Hematopoietic multipotent progenitor cell treated with erythropoietin and hydrocortisone succinate and interleukin-3 and kit ligand, for 4 days (in vitro differentiated cells): ENCODE data around the gene FMNL3.
"Not testable (repeated sequence)": the region's sequence is repeated elsewhere in the genome, so short reads cannot be mapped to it uniquely, and the experiment has no call there.

Source experiments
- DNase-seq: peaks from one replicate; pipeline ENCODE4 v3.0.0-alpha.2; 2015

FMNL3 gene

DNA sequence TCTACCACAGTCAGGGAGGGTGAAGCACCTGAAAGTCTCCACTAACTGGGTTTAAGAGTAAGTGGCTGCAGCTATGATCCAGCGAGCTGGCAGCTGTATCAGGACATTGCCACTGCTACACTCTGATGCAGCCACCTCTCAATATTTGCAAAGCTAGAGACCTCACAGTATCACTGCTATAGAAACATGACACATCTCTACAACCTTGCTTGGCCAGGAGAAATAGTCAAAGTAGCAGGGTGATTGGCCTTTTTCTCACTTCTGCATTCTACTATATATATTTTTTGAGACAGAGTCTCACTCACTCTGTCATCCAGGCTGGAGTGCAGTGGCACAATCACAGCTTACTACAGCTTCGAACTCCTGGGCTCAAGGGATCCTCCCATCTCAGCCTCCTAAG, 9.3 kb upstream of the FMNL3 start:
- no peak for DNase-seq

DNA sequence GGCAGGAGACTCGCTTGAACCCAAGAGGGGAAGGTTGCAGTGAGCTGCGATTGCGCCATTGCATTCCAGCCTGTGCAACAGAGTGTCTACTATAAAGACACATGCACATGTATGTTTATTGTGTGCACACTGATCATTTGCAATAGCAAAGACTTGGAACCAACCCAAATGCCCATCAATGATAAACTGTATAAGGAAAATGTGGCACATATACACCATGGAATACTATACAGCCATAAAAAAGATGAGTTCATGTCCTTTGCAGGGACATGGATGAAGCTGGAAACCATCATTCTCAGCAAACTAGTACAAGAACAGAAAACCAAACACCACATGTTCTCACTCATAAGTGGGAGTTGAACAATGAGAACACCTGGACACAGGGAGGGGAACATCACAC, 6.7 kb upstream of the FMNL3 start:
- DNase-seq = not testable (repeated sequence)

DNA sequence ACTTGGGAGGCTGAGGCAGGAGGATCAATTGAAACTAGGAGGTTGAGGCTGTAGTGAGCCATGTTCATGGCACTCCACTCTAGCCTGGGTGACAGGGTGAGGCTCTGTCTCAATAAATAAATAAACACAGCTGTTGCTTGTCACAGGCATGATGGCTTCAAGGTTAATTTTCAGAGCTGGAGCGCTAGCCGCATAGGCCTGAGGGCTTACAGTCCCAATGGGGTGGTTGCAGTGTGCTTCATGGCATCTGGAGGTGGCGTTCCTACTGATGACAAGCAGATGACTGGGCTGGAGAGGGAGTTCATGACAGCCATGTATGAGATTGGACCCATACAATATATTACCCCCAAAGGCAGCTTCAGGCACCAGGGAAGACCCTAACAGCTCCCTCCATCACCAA, 1.6 kb upstream of the FMNL3 start:
- no peak for DNase-seq

DNA sequence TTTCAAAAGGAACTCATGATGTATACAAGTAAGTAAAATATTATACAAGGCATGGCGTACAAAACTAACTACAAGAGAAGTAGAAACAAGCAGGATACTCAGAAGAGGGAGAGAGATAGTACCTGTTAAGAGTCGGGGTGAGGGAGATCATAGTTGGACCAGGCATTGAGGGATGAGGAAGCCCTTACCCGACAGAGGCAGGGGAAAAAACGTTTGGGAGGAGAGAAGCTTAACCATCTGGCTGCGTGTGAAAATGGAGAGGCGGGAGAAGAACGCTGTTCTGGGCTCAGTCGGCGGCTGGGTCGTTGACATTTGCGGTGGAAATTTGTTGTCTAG, 575 bp upstream of the FMNL3 start:
- DNase-seq = no peak

DNA sequence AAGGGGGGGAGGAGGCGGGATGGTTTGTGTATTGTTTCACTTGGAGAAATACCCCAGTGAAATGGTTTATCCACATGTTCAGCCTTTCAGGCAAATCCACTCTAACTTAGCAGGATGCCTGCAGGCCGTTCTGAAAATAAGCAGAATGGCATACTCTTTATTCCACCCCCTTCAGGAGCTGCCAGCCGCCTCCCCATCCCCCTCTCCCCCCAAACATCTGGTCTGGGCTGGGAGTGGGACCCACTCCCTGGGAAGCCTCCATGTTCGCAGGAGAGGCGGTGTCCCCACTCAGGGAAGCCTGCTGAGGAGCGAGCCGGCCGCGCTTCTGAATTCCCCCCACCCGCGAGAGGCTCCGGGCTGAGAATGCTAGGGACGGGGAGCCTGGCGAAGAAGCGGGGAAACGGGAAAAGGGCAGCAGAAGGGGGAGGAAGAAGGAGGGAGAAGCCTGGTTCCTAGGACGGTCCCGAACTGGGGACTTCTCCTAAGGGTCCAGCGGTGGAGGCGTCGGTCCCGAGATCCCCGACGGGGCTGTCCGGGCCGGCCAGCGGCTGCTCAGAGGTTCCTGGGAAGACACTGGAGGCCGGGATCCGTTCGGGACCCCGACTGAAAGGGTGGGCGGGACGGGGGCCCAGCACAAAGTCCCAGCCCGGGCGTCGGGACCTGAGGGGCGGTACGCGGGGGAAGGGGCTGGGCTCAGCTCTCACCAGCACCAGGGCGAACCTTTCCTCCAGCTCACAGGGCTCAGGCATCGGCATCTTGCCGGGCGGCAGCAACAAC, 666 bp downstream of the FMNL3 start:
- DNase-seq = no peak

DNA sequence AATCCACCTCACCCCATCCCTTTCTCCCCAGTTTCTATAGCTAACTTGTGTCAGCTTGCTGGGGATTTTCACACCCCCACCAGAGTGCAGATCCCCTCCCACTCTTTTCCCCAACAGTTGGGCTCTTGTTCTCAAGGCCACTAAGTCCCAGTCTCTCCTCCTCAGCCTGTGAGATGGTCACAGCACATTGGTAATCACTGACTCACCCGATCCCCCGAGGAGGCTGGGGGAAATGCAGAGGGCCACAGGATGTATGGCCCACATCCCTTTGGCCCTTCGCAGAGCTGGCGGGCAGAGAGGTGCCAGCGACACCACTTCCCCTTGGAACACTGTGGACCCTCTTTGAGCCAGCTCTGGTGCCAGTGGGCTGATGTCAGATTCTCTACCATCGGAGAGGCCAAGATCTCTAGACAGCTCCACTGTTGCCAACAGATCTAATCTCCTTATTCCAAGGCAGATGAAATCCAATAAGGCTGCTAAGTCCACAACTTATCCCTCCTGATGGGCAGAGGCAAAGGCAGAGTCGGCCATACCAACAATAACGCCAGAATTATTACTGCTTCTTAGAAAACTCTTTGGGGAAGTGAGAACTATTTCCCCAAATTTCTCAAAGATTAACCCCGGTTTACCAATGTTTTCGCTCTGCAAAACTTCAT, 1.6 kb downstream of the FMNL3 start:
- peak; percentile 56 for DNase-seq

DNA sequence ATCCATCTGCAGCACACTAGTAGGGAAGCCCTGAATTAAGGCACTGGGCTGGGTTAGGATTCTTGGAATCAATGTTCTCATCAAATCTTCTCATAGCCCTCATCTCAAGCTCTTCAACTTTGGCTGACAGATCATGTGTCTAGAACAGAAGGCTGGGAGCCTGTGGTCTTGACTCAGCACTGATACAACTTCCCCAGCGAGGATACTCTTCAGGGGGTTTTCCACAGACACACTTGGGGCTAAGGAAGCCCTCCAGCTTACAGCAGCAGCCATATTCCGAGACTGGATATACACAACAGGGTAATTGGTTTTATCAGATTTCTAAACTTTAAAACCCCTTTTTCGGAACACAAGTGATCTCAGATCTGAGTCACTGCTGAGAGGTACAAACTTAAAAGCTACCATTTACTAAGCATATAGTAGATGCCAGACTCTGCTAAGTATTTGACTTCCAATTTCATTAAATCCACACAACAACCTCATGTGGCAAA, 3.5 kb downstream of the FMNL3 start:
- DNase-seq = peak; percentile 68

DNA sequence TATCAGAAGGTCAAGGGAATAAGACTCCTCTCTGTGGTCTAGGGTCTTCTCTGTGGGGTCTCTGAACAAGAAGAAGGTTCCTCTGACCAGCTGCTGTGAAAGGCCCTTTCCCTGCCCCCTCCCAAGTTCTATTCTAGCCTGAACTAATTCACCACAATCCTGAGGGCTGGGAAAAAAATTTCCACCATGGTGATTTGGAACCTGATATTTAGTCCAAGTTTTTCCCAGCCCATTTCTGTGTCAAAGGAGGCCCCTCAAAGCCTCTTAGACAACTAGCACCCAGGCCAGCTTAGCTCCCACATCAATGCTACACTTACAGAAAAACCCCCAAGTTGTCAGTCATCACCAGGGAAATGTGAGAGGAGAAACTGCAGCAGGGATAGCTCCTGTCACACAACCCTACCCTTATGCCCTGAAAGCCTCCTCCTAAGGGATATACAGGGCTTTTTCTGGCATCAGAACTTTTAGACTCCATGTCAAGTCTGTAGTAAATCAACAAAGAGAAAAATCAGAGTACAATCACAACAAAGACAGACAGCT, 4.5 kb downstream of the FMNL3 start:
- no peak for DNase-seq

DNA sequence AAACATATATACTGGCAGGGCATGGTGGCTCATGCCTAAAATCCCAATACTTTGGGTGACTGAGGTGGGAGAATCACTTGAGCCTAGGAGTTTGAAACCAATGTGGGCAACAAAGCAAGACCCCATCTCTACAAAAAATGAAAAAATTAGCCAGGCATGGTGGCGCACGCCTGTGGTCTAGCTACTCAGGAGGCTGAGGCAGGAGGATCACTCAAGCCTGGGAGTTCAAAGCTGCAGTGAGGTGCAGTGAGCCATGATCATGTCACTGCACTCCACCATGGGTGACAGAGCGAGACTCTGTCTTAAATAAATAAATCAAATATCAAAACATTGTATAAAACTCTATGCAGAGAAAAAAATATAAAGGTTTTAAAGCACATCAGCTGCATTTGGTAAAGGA, 5.2 kb downstream of the FMNL3 start:
- no peak for DNase-seq

DNA sequence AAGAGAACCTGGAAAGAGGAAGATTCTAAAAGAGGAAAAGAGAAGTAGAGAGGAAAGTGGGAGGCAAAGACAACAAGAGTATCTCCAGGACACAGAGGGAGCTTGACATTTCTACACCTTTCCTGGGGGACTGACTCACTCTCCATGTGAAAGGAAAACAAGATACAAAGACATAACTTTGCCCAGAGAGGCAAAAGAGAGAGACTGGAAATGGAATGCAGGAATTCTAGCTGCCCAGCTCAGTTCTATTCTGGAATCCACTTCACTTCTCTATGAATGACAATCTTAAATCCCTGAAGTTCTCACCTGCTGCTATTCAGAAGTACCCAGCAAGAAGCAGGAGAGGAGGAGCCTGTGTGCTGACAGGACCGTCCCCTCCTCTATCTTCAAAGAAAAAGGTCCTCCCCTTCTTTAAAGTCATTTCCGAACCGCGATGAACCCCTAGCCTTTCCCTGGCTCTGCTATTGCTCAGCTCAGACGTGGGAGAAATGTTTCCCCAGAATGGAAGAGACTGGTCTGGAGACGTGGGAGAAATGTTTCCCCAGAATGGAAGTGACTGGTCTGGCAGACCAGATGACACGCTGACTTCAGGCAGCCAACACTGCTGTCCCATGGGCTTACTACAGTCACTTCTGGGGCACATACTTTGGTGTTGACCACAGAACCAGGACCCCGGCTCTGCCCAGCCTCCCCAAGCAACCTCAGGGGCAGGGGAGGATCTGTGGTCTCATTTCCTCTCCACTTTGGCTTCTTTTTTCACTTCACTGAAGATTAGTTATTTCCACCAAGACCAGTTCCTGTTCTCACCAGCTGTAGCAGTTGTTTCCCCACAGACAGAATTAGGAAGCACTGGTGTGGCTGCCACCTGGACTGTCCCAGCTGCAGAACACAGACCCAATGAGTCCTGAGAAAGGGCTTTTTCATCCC, 8.3 kb downstream of the FMNL3 start:
- peak; percentile 82 for DNase-seq

DNA sequence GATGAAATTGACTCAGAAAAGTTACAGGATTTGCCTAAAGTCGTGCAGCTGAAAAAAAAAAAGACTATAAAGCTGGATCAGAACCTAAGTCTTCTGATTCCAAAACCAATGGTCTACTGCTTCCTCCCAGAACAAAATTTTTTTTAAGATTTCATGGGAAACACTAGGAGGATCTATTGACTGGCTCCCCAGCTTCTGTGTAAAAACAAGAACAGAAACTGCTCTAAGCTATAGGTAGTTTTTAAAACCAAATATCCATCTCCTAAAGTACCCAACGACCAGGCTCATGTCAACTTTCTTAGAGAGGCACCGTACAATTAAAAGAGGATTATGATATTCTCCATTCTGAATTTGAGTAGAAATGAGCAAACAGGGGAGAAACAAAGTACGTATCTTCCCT, 9.4 kb downstream of the FMNL3 start:
- no peak for DNase-seq

DNA sequence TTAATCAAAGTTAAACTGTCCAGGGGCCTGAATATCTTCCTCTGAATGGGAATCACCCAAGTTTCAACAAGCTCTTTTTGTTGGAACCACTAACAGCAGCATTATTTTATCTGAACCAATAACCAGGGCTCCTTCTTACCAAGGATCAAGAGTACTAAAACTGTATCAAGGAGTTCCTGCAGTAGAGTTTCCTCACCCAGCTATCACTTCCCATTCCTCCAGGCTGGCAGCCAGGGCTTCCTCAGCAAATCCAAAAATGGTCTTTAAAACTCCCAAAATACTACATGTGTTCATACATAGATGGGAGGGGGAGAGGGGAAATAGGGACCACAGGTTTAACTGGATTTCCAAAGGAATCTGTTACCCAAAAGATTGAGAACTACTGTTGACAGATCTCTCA, 10.5 kb downstream of the FMNL3 start:
- DNase-seq = no peak

DNA sequence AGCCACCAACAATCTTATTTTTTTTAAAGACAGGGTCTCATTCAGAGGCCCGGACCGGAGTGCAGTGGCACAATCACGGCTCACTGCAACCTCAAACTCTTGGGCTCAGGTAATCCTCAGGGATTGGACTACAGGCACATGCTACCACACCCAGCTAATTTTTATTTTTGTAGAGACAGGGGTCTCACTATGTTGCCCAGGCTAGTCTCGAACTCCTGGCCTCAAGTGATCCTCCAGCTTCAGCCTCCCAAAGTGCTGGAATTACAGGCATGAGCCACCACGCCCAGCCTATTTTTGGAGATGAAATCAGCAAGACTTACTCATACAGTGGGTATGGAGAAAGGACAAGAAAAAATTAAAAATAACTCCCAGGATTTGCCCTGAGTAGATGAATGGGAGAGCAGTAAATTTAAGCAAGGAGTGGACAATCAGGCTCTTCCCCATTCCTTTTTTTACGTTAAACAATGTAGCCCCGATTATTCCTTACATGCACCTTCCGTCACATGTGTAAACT, 13.2 kb downstream of the FMNL3 start:
- no peak for DNase-seq

DNA sequence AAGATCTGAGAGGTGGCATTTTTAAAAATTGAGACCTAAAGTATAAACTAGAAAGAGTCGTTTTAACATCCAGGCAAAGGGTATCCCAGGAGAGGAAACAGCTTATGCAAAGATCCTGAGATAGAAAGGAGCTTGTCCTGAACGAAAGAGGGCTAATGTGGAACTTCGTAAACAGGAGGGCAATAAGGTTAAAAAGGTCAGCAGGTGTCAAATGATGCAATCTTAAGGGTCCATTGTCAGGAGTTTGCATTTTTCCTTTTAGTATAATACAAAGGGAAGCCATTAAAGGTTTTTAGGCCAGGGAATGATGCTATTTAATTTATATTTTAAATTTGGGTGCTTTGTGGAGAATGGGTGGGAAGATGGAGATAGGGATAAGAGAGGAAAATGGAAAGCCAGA, 14.4 kb downstream of the FMNL3 start:
- no peak for DNase-seq

DNA sequence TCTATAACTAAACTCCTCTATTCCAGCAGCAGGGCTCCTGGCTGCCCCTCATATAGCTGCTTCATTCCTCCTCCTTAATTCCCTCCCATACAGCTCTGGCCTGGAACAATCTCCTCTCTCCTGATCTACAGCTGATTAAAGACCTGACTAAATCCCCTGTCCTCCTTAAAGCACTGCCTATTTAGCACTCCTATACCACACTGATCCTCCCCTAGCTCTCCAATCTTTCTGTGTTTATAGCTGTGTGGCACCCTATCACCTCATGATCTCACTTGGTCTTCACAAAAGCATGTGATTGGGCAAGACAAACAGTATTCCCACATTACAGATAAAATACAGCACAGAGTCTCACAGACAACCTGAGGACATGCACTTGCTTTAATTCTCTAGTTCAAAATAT, 17.4 kb downstream of the FMNL3 start:
- no peak for DNase-seq

DNA sequence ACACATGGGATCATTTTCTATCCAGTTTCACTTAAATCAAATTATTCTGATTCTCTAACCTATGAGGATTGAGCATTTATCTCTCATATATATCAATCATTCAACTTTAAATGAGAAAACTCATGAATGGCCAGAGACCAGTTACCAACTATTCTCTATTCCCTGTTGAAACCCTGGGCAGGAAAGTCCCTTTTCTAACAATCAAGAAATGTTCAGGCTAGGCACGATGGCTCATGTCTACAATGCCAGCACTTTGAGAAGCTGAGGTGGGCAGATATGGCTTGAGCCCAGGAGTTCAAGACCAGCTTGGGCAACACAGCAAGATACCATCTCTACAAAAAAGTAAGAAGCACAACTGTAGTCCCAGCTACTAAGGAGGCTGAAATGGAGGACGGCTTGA, 18.0 kb downstream of the FMNL3 start:
- DNase-seq = no peak

DNA sequence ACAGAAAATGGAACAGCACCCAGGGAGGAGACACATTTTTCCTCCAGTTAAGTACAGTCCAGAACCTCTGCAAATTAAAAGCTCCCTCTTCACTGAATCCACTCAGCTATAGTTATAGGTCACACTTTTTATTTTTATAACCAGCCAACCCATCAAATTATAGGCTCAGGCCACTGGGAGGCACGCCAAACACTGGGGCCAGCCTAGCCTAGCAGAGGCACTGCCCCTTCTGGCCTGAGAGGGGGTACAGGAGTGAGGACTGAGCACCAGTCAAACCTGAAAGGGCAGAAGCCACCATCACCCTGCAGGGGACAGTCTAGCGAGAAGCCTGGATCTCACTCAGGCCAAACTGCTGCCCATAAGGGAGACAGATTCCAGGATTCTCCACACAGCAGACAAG, 19.3 kb downstream of the FMNL3 start:
- DNase-seq = no peak

DNA sequence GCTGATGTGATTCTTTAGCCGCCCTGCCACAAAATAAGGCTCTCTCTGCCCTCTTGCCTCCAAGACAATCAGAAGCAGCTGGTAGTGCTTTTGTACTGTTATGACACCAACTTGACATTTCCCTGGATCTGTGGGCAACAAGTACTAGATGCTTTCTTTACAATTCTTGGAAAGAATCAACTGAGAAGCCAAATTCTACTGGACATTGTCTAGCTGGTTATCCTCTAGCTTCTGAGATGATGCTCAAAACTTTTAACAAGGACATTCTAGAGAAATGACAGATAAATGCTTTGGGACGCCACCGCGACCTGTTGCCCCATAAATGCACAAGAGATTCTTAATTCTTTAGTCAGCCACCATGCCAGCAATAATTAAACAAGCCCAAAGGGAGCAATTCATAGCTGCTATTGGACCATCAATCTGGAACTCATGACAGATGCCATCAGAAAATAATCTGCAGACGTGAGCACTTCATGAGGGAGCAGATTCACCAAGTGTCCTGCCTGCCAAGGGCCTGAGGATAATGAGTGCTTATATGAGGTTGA, 22.8 kb downstream of the FMNL3 start:
- DNase-seq = no peak

DNA sequence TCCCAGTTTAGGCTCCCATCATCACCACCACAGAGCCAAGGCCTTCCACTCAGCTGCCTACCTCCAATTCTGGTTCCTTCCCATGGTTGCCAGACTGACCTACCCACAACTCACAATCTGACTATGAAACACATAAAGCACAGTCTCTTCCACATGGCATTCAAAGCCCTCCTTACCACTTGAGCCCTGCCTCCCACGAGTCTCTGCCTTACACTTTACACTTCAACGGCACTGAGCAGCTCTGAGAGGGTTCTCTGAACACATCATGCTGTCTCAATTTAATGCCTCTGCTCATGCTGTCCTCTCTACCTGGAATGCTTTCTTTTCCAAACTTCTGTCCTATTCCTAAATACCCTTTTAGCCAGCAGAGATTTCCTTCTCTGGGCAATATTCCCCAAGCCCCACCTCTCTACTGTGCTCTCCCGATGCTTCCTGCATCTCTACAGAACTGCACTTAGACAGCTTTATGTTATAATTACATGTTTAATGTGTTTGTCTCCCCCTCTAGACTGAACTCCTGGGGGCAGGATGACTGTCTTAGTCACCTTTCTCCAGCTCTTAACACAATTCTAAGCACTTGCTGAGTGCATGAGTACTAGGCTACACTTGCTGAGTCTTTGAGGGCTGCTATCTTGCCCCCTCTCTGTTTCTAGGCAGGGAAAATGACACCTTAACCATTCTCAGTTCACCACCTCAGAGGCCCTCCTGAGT, 23.5 kb downstream of the FMNL3 start:
- no peak for DNase-seq

DNA sequence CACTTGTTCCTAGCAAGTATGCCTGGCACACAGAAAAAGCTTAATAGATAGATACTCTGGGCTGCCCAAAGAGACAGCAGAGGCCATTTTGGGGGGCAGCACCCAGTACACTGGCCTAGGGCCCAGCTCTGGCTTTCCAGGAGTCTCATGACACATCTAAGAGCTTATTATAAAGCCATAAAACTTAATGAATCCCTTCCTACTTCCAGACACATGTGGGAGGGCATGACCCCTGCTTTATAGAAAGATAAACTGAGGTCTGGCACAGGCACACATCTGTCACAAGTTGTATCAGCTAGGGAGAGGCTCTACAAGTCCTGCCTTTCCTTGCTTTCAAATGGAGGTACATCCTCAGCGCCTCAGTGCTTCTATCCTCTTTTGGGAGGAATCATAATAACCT, 27.1 kb downstream of the FMNL3 start:
- DNase-seq = no peak

DNA sequence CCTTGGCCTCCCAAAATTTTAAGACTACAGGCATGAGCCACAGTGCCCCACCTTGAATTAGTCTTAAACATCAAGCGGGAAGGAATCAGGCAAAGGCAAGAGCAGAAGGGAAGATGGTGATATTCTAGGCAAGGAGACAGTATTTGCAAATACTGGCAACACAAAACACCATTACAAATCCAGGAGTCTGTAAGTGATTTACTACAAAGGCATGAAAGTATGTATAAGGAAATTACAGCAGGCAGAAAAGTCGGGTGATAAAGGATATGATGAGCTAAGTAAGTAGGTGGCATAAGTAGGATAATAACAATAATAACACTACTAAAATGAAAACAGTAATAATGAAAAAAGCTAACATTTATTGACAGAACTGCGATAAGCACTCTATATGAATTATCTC, 28.5 kb downstream of the FMNL3 start:
- DNase-seq = no peak

DNA sequence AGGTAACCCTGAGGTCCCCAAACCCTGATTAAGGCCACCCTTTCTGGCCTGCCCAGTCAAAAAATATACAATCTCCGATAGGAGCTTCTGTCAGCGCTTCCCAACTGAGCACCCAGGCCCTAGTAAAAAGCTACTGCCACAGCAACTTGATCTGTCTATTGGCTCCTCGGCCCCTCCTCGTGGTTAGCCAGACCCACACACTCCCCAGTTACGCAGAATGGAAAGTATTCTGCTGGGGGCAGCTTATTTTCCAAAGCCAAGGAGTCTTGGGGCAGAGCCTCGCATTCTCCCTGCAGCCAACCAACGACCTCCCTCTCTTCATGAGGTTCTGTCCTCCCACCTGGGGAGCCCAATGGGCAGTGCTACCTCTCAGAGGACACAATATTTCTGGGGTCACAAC, 32.1 kb downstream of the FMNL3 start:
- DNase-seq = no peak
